DND-41 (cell line): ENCODE data around the gene DOCK4.

Experiments
- CTCF ChIP-seq: IDR thresholded peaks from 2 replicates; pipeline ENCODE4 v1.5.1; 2012; ENCODE audit warnings: borderline replicate concordance, low read length, moderate library complexity, mild to moderate bottlenecking; ENCODE audit not compliant: poor library complexity, severe bottlenecking; ENCODE audit errors: extremely low read depth
- EZH2 ChIP-seq: IDR thresholded peaks from 3 replicates; pipeline ENCODE4 v1.6.1; 2012; ENCODE audit warnings: borderline replicate concordance, low read depth, mild to moderate bottlenecking, moderate library complexity, low read length, inconsistent platforms; ENCODE audit not compliant: severe bottlenecking

- TF ChIP-seq CTCF (no peak), EZH2 (no peak)
These were observed 48.6 kb upstream of the DOCK4 start for GRCh38 chr7:112254709-112255387.
